H1 (cell line): Measurements from ENCODE around the gene TXNRD2. TPM values are rescaled to one million over a fixed set of nuclear protein-coding genes. Genes with fewer than 3 reads are reported as not detected.

Source experiments
- CREB1 ChIP-seq: IDR thresholded peaks from 2 replicates; pipeline ENCODE4 v1.6.1; 2012; ENCODE audit warnings: inconsistent platforms
- CTBP2 ChIP-seq: IDR thresholded peaks from 2 replicates; pipeline ENCODE4 v1.7.0; 2011; ENCODE audit warnings: borderline replicate concordance, mild to moderate bottlenecking, moderate library complexity, mixed read lengths, low read length; ENCODE audit not compliant: insufficient read depth, insufficient read length
- EGR1 ChIP-seq: IDR thresholded peaks from 2 replicates; pipeline ENCODE4 v1.6.1; 2011; ENCODE audit warnings: low read depth, low read length, borderline replicate concordance
- EZH2 ChIP-seq: fragments of 200-600 bp; sonication (generic); IDR thresholded peaks from 2 replicates; pipeline ENCODE4 v1.7.1; 2012; ENCODE audit warnings: low read depth, mild to moderate bottlenecking, moderate library complexity, low read length, inconsistent platforms; ENCODE audit not compliant: severe bottlenecking
- JUN ChIP-seq: IDR thresholded peaks from 2 replicates; pipeline ENCODE4 v1.6.1; 2011; ENCODE audit warnings: low read depth, mild to moderate bottlenecking, improper control_type of control experiment, low read length
- KDM5A ChIP-seq: fragments of 200-600 bp; IDR thresholded peaks from 2 replicates; pipeline ENCODE4 v1.7.1; 2012; ENCODE audit warnings: mild to moderate bottlenecking, low read length, inconsistent platforms, mixed read lengths
- MAFK ChIP-seq: IDR thresholded peaks from 2 replicates; pipeline ENCODE4 v1.6.1; 2012; ENCODE audit warnings: low read depth, mild to moderate bottlenecking, improper control_type of control experiment, low read length
- NRF1 ChIP-seq: IDR thresholded peaks from 2 replicates; pipeline ENCODE4 v1.6.1; 2011; ENCODE audit warnings: mild to moderate bottlenecking, low read depth, low read length, improper control_type of control experiment
- POLR2AphosphoS5 ChIP-seq: IDR thresholded peaks from 2 replicates; pipeline ENCODE4 v1.6.1; 2011; ENCODE audit warnings: low read depth, low read length
- RAD21 ChIP-seq, 2 experiments: IDR thresholded peaks in 1 of 2; conservative IDR thresholded peaks in 1 of 2; 2 replicates each; pipeline ENCODE4 v1.6.1; 2011; ENCODE audit warnings: low read depth in 2 of 2, low read length in 2 of 2, improper control_type of control experiment in 1 of 2, inconsistent platforms in 1 of 2, mild to moderate bottlenecking in 1 of 2, moderate library complexity in 1 of 2
- RFX5 ChIP-seq: IDR thresholded peaks from 2 replicates; pipeline ENCODE4 v1.6.1; 2011; ENCODE audit warnings: low read depth, low read length, improper control_type of control experiment, borderline replicate concordance
- RNF2 ChIP-seq: fragments of 200-900, 300-1000 bp; sonication (generic); IDR thresholded peaks from 2 replicates; pipeline ENCODE4 v1.7.1; 2016; ENCODE audit warnings: borderline replicate concordance, low read depth, mild to moderate bottlenecking, antibody characterized with exemption, low read length; ENCODE audit not compliant: poor library complexity, severe bottlenecking; ENCODE audit errors: missing control alignments
- SIX5 ChIP-seq: IDR thresholded peaks from 2 replicates; pipeline ENCODE4 v1.6.1; 2011; ENCODE audit warnings: mild to moderate bottlenecking, low read depth, low read length
- SP2 ChIP-seq: IDR thresholded peaks from 2 replicates; pipeline ENCODE4 v1.6.1; 2012; ENCODE audit warnings: mild to moderate bottlenecking, low read length, inconsistent platforms
- SRF ChIP-seq: IDR thresholded peaks from 2 replicates; pipeline ENCODE4 v1.6.1; 2011; ENCODE audit warnings: mild to moderate bottlenecking, low read depth, low read length, moderate library complexity
- TAF1 ChIP-seq: IDR thresholded peaks from 2 replicates; pipeline ENCODE4 v1.6.1; 2011; ENCODE audit warnings: mild to moderate bottlenecking, low read depth, low read length
- polyA plus RNA-seq, 7 experiments: library from polyadenylated mRNA; depleted of rRNA in 3 of 7; stranded (reverse) in 5 of 7; unstranded in 2 of 7; fragments of >200 nt in 5 of 7; fragments of 200-250 nt in 2 of 7; gene quantifications; 1 replicate in 5 of 7; 2 replicates in 1 of 7; 4 replicates in 1 of 7; pipeline versions ENCODE4 v1.2.1 to v1.2.3, GENCODE V29; 2011 to 2013; ENCODE audit warnings: missing spikeins in 2 of 7, mixed read lengths in 2 of 7
- total RNA-seq: library from RNA; stranded (reverse); fragmentation: NEBNext Ultra II Directional; extraction: Animal tissue kit (Norgen Biotek cat#: 25700); gene quantifications from 2 replicates; pipeline ENCODE4 v1.2.1, GENCODE V29; 2021

TXNRD2 gene
- total and polyA plus RNA-seq, 2 of the 8 experiments (the other 6 are each of a cell fraction or from before 2014, with no cell fraction given) = 14.8 to 21.9 TPM

DNA sequence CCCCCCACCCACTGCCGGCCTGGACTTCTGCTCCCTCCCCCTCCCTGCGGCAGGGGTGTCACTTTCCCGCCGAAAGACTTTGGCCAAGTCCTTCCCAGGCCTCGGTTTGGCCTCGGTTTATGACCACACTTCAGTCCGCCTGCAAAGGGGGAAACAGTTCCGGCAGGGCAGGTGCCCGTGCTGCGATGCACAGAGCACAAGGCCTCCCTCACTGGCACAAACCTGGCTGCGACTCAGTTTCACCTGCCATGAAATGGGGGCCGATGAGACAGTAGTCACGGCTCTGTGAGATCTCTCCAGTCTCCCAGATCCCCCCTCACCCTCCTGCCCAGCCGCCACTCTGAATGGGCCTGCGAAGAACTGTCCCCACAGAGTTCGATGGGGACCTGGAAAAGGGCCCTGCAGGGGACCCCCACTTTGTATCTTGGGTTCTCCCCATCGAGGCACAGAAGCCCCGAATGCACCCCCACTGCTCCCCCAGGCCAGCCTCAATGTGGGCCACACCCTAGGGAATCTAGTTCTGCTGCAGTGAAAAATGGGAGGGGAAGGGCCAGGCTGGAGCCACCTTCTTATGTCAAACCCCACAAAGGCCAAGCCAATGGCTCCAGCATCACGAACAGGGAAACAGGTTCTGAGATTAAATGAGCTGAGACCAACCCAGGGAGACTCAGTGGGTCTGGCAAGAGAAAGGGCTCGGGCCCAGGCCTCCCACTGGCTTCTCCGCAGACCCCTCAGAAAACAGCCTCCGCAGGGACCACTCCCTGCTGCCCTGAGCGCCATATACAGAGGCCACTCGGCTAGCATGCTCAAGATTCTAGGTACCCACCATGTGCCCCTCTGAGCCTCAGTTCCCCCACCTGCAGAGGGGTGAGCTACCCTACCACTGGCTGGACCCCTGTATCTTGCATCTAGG lies 46.0 kb upstream of the TXNRD2 start (continued):
- TF ChIP-seq EZH2 = no peak
- no peak for TF ChIP-seq CREB1
- TF ChIP-seq KDM5A = no peak
- no peak for TF ChIP-seq POLR2AphosphoS5
- no peak for TF ChIP-seq SP2
- no peak for TF ChIP-seq EGR1
- TF ChIP-seq RAD21 (IDR thresholded peaks at IDR 0.05 in 1 of 2, conservative IDR thresholded peaks at IDR 0.05 in 1 of 2; ENCODE audit: low read depth in 2 of 2, low read length in 2 of 2) = no peak
- no peak for TF ChIP-seq CTBP2
- TF ChIP-seq SRF = no peak
- no peak for TF ChIP-seq SIX5
- TF ChIP-seq RNF2 = no peak
- TF ChIP-seq RFX5 = no peak
- TF ChIP-seq MAFK = no peak
- TF ChIP-seq NRF1 = no peak
- no peak for TF ChIP-seq TAF1
- TF ChIP-seq JUN = no peak
